Measurements from ENCODE around the gene DDX1. TPM values are rescaled to one million over a fixed set of nuclear protein-coding genes. Genes with fewer than 3 reads are reported as not detected.

DDX1 gene
- total and polyA plus RNA-seq, 10 of the 15 experiments (the other 5 are each of a cell fraction or from before 2014, with no cell fraction given), result 53.2 to 134 (median 85.6) TPM

DNA sequence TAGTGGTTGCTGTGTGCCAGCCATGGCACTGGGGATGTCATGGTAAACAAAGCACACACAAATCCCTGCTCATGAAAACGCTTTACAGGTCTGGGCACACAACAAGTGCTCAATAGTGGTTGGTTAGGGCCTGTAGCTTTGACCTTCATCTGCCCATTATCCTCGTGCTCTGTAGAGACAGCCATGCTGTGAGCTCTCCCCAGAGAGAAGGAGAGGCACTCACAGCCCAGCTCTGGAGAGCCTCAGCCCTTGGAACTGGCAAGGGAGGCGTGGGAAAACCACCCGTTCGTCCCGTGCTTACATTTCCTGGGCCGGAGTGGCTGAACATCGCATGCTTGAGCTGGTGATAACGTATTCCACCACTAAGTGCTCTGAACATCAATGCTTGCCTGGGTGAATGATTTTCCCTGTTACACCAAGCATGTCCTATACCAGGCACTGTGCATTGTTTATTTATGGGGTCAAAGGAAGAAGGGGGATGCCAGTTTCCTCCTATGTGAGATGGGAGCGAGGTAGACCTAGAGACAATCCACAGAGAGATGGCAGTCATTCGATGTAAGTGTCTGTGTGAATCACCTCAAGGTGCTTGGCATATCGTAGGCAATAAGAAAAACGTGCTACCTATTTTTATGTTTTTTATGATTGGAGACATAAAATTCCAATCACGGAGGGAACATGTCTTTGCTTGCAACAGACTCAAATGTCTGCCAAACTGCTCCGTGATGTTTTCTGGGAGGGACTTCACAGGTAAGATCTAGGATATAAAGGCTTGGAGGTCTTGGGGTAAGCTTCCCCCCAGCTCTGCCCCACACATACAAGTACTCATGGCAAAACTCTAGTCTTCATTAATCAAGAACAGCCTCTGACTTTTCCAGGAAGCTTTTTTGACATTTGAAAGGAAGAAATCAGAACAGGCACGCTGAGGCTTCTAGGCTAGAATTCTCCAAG is 75.5 kb downstream of the DDX1 start:
- no peak for FAIRE-seq
- Histone ChIP-seq H3K79me2 (ENCODE audit: control insufficient read depth, insufficient read depth, low read length) (no peaks in the 10 kb centered on the region), H2AFZ (ENCODE audit: control insufficient read depth, low read depth, low read length) (no peak overlapping the region), H3K27me3 (replicated peaks in 1 of 2; ENCODE audit: control insufficient read depth in 2 of 2, insufficient read depth in 2 of 2, low read length in 1 of 2) (no peaks in the 10 kb centered on the region), H4K20me1 (ENCODE audit: control insufficient read depth, insufficient read depth) (no peaks in the 10 kb centered on the region), H3K4me2 (ENCODE audit: control insufficient read depth, insufficient read depth) (no peak overlapping the region), H3K4me3 (no peak overlapping the region), H3K9me3 (replicated peaks; ENCODE audit: control insufficient read depth, insufficient read depth, low read length) (no peaks in the 10 kb centered on the region), H3K36me3 (ENCODE audit: control insufficient read depth in 2 of 2, insufficient read depth in 2 of 2, low read length in 1 of 2) (no peaks in the 10 kb centered on the region), H3K4me1 (ENCODE audit: control insufficient read depth, insufficient read depth, low read length) (no peaks in the 10 kb centered on the region), H3K9ac (ENCODE audit: control insufficient read depth, insufficient read depth, low read length) (no peak overlapping the region), H3K27ac (ENCODE audit: control insufficient read depth, insufficient read depth) (no peak overlapping the region)
- ChIA-PET RAD21 (ENCODE audit: unreplicated experiment) (no interaction called here), POLR2A (no interaction called here), SMC1A (ENCODE audit: uncharacterized antibody, unreplicated experiment) (no interaction called here), CTCF (no interaction called here)
- intact Hi-C loops (cut with micrococcal nuclease; ENCODE audit: unreplicated experiment) (no loop called here), in situ Hi-C loops (cut with MboI) (no loop called here)
- DNase-seq (ENCODE audit: low read depth, low spot score), result no peak
- BruUV-seq (replicated peaks), result no TSS peak
- TF ChIP-seq LARP7 (IDR thresholded peaks at IDR 0.05) (no peak), NR2F1 (conservative IDR thresholded peaks at IDR 0.05) (no peak), SP1 (IDR thresholded peaks at IDR 0.05; ENCODE audit: low read depth, low read length) (no peak), ATF2 (IDR thresholded peaks at IDR 0.05; ENCODE audit: low read length) (no peak), NFYB (IDR thresholded peaks at IDR 0.05; ENCODE audit: insufficient read depth, low read depth, low read length) (no peak), BACH1 (IDR thresholded peaks at IDR 0.05; ENCODE audit: borderline replicate concordance) (no peak)
- 46% methylated on average over 16 of the region's 16 CpGs for WGBS (ENCODE audit: insufficient coverage, insufficient replicate concordance, low lambda C conversion rate, missing lambda C conversion rate)
- ATAC-seq, result no peak
